HG02623 (cell line): ENCODE measurements around the gene RPN2.
A peak's percentile ranks its signal among the peaks of the same experiment; 100 is the strongest.
"Not testable (repeated sequence)": the region's sequence is repeated elsewhere in the genome, so short reads cannot be mapped to it uniquely, and the experiment has no call there.

ENCODE experiments used
- ATAC-seq: cut with Tn5 transposase; IDR thresholded peaks from one replicate; pipeline ENCODE4 v1.9.1; 2021; ENCODE audit warnings: moderate library complexity; ENCODE audit not compliant: unreplicated experiment

RPN2 gene

DNA sequence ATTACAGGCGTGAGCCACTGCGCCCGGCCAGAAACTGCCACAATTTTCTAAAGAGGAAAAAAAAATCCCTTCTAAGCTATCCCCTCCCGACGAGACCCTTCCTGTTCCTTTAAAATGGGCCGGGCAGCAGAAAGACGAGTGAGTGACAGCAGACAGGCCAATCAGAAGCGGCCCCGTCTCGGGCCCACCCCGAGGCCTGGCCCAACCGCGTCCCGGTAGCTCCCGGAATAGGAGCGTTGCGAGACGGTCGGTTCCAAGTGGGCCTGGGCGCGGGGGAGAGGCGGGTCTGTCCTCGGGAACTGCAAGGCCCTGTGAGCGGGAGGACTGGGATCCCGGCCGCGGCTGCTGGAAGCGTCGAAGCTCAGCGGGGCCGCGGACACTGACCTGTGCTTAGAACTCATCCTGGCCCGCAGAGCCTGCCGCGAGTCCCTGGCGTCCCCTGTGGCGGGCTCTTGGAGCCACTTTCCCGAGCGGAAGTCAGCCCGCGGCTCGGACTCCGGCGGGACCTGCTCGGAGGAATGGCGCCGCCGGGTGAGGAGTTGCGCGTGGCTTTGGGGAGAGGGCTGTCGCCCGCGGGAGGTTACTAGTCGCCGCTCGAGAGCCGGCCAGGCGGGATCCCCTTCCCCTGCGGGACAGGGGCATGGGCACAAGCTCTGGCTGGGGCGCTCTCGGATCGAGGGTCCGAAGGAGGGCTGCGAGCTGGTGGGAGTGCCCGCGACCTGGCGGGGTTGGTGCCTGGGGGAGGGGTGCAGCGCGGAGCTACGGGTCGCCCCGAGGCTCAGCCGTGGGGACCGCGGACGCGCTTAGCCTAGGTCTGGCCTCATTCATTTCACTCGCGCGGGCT is at the start of gene RPN2, which contains the start of gene MROH8:
Gene RPN2 (plus strand): TSS at position 492 of the 844 bp plus-strand sequence. CDS start 27 bp downstream, at position 519.
Gene MROH8 (minus strand): TSS at position 710 of the 844 bp plus-strand sequence.
- ATAC-seq: peak; percentile 94

DNA sequence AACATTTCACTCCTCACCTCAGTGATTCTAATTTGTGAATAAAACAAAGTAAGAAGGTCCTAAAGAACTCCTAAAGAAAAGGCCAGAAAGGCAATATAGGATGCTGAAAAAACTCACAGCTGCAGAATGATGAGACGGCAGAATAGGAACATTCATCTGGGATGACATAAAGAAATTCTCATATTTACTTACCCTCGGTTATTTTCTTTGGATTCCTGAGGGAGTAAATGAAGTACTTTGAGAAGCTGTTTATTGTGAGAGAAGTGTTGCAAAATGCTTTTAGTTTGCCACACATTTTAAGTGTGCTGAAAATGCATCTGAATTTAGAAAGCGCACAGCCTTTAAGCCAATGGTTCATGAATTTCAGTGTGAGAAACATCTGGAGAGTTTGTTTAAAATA is 47.6 kb upstream of the RPN2 start:
- no peak for ATAC-seq

- no peak for ATAC-seq
Observed at GRCh38 chr20:37133952-37134351, 45.2 kb upstream of the RPN2 start.

DNA sequence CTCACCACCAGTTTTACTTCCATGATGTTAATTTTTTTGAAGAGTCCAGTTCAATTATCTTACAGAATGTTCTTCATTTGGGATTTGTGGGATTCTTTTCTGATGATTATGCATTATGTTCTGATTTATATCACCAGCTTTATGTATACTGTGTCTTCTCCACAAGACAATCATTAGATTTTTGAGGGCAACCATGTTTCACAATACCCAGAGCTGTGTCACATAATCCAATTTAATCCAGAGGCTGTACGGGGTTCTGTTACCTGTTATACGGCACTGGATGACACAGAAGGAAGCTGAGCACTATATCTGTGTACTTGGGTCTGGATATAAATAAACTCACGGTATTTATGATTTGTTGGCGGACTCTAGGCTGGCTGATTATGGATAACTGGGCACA is 41.6 kb upstream of the RPN2 start:
- no peak for ATAC-seq

DNA sequence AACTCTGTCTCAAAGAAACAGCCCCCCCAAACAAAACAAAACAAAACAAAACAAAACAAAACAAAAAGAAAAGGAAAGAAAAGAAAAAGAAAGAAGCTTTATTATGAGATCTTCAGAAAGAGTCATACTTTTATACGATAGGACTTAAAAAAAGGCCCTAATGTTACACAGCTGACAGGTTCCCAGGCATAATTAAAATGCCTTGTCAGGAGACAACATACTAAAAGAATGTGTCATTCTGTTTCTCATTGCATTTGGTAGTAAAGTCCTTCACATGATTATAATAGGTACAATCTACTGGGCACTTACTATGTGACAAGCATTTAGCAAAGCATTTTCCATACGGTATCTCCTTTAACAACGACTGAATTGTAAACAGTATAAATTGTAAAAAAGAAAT is 36.4 kb upstream of the RPN2 start:
- ATAC-seq: no peak

DNA sequence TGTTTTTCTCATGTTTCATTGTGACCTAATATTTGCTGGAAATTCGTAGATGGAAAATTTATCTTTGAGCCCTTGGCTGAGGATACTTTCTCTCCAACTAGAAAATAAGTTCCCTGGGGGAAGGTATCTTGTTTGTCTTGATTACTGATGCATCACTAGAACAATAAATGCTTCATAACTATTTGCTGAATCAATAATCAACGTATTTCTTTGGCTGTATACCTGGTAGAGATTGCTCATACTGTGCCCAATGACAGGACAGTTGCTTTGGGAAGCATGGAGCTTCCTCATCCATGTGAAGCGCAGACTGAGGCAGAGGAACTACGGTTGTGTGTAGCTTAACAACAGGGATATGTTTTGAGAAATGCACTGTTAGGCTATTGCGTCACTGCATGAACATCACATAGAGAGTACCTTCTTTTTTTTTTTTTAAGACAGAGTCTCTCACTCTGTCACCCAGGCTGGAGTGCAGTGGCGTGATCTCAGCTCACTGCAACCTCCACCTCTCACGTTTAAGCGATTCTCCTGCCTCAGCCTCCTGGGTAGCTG is 34.2 kb upstream of the RPN2 start:
- no peak for ATAC-seq

- no peak for ATAC-seq
Observed at GRCh38 chr20:37147250-37147649, 31.9 kb upstream of the RPN2 start.

DNA sequence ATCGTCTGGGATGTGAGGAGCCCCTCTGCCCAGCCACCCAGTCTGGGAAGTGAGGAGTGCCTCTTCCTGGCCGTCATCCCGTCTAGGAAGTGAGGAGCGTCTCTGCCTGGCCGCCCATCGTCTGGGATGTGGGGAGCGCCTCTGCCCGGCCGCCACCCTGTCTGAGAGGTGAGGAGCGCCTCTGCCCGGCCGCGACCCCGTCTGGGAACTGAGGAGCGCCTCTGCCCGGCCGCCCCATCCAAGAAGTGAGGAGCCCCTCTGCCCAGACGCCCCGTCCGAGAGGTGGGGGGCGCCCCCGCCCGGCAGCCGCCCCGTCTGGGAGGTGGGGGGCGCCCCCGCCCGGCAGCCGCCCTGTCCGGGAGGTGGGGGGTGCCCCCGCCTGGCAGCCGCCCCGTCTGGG is 28.3 kb upstream of the RPN2 start:
- ATAC-seq: not testable (repeated sequence)

- no peak for ATAC-seq
Observed at GRCh38 chr20:37151529-37151928, 27.6 kb upstream of the RPN2 start.

GRCh38 chr20:37152284-37152683 is 26.8 kb upstream of the RPN2 start:
- no peak for ATAC-seq

DNA sequence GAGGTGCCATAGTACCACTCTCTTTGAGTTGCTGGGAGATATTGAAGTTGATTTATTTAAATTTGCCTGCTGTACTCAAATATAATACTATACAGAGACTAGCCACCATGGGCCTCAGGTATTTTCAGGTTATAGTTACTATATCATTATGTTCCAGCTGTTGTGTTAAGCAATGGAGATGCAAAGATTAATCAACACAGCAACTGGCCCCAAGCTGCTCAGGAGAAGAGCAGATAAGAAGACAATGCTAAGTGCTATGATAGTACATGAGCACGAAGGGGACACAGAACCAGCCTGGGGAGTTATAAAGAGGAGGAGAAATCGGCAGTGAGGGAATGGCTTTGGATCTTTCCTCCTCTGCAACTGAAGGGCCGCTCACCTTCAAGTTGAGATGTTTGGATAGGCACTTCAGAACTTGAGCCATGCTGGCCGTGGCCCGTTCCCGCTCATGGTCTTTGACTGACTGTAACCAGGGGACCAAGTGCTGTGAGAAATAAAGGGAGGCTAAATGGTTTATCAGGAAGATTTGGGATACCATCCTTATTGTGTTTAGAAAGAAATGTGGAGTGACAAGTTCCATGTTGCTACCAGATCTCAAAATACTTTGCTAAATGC is 24.3 kb upstream of the RPN2 start:
- no peak for ATAC-seq

- ATAC-seq: no peak
Observed at GRCh38 chr20:37155987-37156386, 23.1 kb upstream of the RPN2 start.

DNA sequence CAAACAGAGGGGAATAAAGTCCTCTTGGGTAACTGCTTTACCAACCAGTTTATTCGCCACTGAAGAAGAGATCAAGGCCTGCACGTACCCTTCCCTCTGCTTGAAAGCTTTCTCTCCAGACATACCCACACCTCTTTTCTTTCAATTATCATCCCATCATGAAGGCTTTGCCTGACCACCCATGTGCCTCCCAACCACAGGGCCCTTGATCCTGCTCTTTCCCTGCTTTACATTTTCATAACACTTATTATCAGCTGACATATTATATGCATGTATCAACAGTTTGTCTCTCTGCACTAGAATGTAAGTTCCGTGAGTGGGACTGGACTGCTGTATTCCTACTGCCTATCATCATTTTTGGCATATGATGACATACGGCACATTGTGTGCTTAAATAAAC is 20.9 kb upstream of the RPN2 start:
- ATAC-seq: no peak

GRCh38 chr20:37160683-37161082 is 18.4 kb upstream of the RPN2 start:
- no peak for ATAC-seq

DNA sequence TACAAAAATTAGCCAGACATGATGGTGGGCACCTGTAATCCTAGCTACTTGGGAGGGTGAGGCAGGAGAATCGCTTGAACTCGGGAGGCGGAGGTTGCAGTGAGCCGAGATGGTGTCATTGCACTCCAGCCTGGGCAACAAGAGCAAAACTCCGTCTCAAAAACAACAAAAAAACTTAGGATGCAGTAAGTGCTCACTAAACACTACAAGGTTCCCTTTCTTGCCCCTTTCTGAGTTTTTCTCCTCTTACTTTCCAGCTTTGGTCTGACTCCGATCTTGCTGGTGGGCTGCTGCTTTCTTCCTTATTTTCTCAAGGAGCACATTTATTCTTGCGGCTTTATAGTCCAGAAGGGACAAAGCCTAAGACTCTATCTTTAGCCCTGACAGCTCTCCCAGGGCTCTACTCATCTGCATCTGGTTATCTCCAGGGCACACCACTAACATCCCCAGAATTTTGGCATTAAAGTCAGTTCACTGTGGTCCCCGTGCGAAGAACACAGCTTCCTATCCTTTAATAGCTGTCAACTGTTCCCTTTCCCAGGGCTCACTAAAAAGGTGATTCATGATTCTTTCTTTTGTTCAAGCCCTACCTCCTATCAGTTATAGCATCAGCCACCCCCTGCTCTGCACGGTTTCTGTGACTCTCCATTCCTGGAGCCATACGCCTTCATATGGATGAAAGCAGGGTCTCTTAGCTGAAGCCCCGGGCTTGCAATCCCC is 17.1 kb upstream of the RPN2 start:
- no peak for ATAC-seq

GRCh38 chr20:37162646-37163045 is 16.5 kb upstream of the RPN2 start:
- no peak for ATAC-seq

DNA sequence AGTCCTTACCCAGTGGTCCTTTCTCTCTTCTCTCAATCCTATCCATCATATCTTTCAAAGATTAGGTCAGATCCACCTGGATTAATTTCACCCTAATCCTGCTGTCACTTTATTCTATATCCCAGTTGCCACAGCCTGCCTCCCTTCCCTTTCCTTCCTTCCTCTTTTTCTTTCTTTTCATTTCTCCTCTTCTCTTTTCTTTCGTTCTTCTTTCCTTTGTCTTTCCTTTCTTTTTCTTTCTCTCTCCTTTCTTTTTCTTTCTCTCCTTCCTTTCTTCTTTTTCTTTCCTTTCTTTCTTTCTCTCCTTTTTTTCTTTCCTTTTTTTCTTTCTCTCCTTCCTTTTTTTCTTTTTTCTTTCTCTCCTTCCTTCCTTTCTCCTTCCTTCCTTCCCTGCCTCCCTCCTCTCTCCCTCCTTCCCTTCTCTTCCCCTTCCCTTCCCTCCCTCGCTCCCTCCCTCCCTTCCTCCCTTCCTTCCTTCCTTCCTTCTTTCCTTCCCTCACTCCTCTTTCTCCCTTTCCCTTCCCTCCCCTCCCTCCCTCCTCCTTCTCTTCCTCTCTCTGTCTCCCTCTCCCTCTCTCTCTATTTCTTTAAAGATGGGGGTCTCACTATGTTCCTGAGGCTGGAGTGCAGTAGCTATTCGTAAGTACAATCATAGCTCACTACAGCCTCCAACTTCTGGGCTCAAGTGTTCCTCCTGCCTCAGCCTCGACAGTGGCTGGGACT is 15.1 kb upstream of the RPN2 start:
- ATAC-seq: no peak

DNA sequence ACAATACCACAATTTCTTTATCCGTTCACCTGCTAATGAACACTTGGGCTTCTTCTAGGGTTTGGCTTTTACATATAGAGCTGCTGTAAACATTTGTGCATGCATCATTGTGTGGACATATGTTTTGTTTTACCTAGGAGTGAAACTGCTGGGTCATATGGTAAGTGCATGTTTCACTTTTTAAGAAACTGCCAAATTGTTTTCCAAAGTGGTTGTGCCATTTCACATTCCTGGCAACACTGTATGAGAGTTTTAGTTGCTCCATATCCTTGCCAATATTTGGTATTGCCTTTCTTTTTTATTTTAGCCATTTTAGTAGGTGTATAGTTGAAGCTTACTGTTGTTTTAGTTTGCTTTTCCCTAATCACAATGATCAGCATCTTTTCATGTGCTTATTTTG is 14.1 kb upstream of the RPN2 start:
- no peak for ATAC-seq

GRCh38 chr20:37166867-37167266 is 12.3 kb upstream of the RPN2 start:
- ATAC-seq: no peak

DNA sequence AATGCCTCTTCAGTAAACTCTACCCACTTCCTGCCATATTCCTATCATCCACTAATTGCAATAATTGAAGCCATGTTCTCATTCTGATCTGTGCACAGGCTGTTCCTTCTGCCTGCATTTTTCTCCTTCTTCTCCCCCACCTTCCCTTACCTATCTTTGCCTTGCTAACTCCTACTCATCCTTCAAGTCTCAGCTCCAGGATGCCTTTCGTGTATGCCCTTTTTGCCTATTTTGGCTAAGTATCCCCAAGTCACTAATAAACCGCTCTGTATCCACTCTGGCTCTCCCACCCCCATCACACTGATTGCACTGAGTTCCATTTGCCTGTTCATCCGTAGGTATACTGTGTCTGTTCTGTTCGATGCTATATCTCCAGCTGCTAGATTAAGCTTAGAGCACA is 6.3 kb upstream of the RPN2 start:
- no peak for ATAC-seq
